Colonic mucosa (tissue), 4 donors: Measurements from ENCODE around the gene ZNF365. TPM values are rescaled to one million over a fixed set of nuclear protein-coding genes. Genes with fewer than 3 reads are reported as not detected.
"Not testable (repeated sequence)": the region's sequence is repeated elsewhere in the genome, so short reads cannot be mapped to it uniquely, and the experiment has no call there.

Experiments used
- DNase-seq: peaks from one replicate; pipeline ENCODE4 v3.0.0-alpha.2; 2020
- H3K27ac ChIP-seq: fragments of 200-600 bp; one replicate; pipeline ENCODE4 v1.8.0; 2021
- H3K27me3 ChIP-seq: fragments of 200-600 bp; one replicate; pipeline ENCODE4 v1.8.0; 2021
- H3K36me3 ChIP-seq: fragments of 200-600 bp; one replicate; pipeline ENCODE4 v1.8.0; 2021
- H3K4me1 ChIP-seq: fragments of 200-600 bp; one replicate; pipeline ENCODE4 v1.8.0; 2021; ENCODE audit warnings: mild to moderate bottlenecking
- H3K4me3 ChIP-seq: fragments of 200-600 bp; one replicate; pipeline ENCODE4 v1.8.0; 2021
- H3K9ac ChIP-seq, 2 donors: one replicate each; pipeline ENCODE4 v1.7.0; 2013; ENCODE audit warnings: control low read depth in 2 of 2, low read depth in 2 of 2, low read length in 2 of 2
- H3K9me3 ChIP-seq: fragments of 200-600 bp; one replicate; pipeline ENCODE4 v1.8.0; 2021
- intact Hi-C: fragments of 100-400 bp; cut with DNase I; formaldehyde crosslinking; loops from one replicate; pipeline ENCODE4 v1.14.1; 2022
- total RNA-seq, 2 donors: library from RNA; stranded (reverse); fragmentation: NEBNext Ultra II Directional in 1 of 2; extraction: Animal tissue kit (Norgen Biotek cat#: 25700) in 1 of 2; gene quantifications; one replicate each; pipeline ENCODE4 v1.2.1, GENCODE V29; 2021
- TF ChIP-seq, protein P1 (sequence below): fragments of 200-600 bp; IDR thresholded peaks from one replicate; pipeline ENCODE4 v1.8.0; 2022; ENCODE audit warnings: antibody characterized with exemption, mild to moderate bottlenecking
- donor health status: healthy.
- donor health status: DM: no; HTN: no; CAD: no.
- donor health status: DM: no; HTN: no; CAD: no.

The ZNF365 gene
- total RNA-seq, 2 donors from 2014 or later: 0.25 TPM; not detected in 1

DNA sequence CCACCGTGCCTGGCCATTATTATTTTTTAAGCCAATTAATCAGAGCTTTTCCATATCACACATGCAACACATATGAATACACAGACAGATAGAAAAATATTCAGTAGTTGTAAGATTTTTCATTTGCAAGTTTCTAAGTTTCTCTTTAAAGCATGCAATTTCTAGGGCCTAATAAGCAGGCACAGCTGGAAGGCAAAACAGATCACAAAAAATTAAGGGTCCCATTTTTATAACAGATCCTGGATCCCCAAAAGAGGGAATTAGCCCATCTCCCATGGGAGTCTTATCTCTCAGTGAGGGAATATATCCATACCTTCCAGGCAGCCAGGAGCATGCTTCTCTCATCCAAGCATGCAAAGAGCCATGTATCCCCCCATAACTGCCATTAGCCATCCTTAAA lies 31.2 kb upstream of the ZNF365 start:
- no peak overlapping the region for H3K4me3 ChIP-seq
- H3K27ac ChIP-seq: no peak overlapping the region
- no peaks in the 10 kb centered on the region for H3K9me3 ChIP-seq
- intact Hi-C loops: no loop called here
- no peak for DNase-seq
- no peaks in the 10 kb centered on the region for H3K4me1 ChIP-seq
- TF ChIP-seq, protein P1, sequence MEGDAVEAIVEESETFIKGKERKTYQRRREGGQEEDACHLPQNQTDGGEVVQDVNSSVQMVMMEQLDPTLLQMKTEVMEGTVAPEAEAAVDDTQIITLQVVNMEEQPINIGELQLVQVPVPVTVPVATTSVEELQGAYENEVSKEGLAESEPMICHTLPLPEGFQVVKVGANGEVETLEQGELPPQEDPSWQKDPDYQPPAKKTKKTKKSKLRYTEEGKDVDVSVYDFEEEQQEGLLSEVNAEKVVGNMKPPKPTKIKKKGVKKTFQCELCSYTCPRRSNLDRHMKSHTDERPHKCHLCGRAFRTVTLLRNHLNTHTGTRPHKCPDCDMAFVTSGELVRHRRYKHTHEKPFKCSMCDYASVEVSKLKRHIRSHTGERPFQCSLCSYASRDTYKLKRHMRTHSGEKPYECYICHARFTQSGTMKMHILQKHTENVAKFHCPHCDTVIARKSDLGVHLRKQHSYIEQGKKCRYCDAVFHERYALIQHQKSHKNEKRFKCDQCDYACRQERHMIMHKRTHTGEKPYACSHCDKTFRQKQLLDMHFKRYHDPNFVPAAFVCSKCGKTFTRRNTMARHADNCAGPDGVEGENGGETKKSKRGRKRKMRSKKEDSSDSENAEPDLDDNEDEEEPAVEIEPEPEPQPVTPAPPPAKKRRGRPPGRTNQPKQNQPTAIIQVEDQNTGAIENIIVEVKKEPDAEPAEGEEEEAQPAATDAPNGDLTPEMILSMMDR: no peak
- no peaks in the 10 kb centered on the region for H3K27me3 ChIP-seq
- no peak overlapping the region for H3K9ac ChIP-seq
- H3K36me3 ChIP-seq: no peaks in the 10 kb centered on the region

DNA sequence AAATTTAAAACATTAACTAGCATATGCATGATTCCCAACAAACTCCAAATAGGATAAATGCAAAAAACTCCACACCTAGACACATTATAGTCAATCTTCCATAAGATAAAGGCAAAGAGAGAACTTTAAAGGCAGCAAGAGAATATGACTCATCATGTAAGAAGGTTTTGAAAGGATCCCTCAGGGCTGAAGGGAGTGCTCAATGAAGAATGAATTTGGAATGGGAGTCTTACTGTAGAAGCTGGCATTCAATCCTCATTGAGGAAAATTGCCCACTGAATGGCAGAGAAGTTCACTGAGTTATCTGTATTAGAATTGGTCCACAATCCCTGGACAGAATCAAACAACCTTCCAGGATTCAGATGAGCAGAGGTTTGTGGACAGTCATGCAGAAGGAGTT lies 26.1 kb upstream of the ZNF365 start:
- Histone ChIP-seq H3K4me1 (no peaks in the 10 kb centered on the region), H3K9me3 (no peaks in the 10 kb centered on the region), H3K9ac (no peak overlapping the region), H3K27me3 (no peaks in the 10 kb centered on the region), H3K27ac (no peak overlapping the region), H3K36me3 (no peaks in the 10 kb centered on the region), H3K4me3 (no peak overlapping the region)
- DNase-seq: no peak
- intact Hi-C loops: no loop called here
- TF ChIP-seq, protein P1: no peak

DNA sequence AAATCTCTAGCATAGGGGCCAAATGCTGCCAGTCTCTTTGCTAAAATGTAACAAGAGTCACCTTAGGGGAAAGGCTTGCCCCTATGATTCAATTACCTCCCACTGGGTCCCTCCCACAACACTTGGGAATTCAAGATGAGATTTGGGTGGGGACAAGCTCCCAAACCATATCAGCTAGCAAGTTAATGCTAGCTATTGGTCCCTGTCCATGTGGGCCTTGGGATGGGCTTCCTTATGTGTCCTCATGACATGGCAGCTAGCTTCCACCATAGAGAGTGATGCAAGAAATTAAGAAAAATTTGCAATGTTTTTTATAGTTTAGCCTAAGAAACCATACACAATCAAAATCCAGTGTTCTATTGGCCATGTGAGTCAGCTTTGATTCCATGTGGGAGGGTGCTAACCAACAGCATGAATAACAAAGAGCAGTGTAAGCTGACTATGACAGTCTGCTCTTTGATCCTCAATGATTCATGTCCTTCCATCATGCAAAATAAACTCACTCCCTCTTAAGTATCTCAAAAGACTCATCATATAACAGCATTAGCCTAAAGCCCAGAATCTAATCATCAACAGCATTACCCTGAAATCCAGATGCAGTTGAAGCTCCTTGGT lies 21.7 kb upstream of the ZNF365 start:
- Histone ChIP-seq H3K9ac (no peak overlapping the region), H3K27me3 (no peaks in the 10 kb centered on the region), H3K9me3 (no peaks in the 10 kb centered on the region), H3K27ac (no peak overlapping the region), H3K4me1 (no peaks in the 10 kb centered on the region), H3K4me3 (no peak overlapping the region), H3K36me3 (no peaks in the 10 kb centered on the region)
- TF ChIP-seq, protein P1: no peak
- intact Hi-C loops: no loop called here
- DNase-seq: no peak

DNA sequence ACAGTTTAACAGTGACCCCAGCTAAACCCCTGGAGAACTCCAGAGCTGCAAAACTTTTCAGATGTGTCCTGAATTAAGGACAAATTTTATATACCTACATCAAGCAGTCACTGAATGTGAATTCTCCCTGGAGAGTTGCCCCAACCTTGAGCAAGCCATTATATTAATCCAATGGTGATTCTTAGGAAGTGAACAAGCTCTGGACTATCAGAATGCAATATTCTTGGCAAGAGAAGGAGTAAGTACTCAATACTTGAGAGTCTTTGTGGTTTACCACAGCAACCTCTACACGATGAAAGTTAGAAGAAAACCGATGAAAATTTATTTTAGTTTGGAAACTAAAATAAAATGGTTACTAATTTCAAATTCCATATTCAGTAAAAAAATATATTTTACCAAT lies 19.3 kb upstream of the ZNF365 start:
- intact Hi-C loops: no loop called here
- Histone ChIP-seq H3K9ac (no peak overlapping the region), H3K36me3 (no peaks in the 10 kb centered on the region), H3K4me1 (no peaks in the 10 kb centered on the region), H3K27ac (no peak overlapping the region), H3K27me3 (no peaks in the 10 kb centered on the region), H3K9me3 (no peaks in the 10 kb centered on the region), H3K4me3 (no peak overlapping the region)
- TF ChIP-seq, protein P1: no peak
- DNase-seq: no peak

DNA sequence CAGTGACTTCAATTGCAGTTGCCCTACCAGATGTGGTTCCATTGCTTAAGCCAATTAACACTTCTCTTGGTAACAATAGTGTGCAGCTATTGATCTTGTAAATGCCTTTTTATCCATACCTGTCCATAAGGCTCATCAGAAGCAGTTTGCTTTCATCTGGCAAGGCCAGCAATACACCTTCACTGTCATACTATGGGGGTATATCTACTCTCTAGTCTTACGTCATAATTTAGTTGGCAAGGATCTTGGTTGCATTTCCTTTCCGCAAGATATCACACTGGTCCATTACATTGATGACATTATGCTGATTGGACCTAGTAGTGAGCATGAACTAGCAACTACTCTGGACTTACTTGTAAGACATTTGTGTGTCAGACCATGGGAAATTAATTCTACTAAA lies 17.7 kb upstream of the ZNF365 start:
- H3K4me3 ChIP-seq: no peak overlapping the region
- H3K27ac ChIP-seq: no peak overlapping the region
- intact Hi-C loops: no loop called here
- H3K27me3 ChIP-seq: no peaks in the 10 kb centered on the region
- H3K4me1 ChIP-seq: no peaks in the 10 kb centered on the region
- H3K36me3 ChIP-seq: no peaks in the 10 kb centered on the region
- no peak for DNase-seq
- no peaks in the 10 kb centered on the region for H3K9me3 ChIP-seq
- H3K9ac ChIP-seq: no peak overlapping the region
- TF ChIP-seq, protein P1: no peak

DNA sequence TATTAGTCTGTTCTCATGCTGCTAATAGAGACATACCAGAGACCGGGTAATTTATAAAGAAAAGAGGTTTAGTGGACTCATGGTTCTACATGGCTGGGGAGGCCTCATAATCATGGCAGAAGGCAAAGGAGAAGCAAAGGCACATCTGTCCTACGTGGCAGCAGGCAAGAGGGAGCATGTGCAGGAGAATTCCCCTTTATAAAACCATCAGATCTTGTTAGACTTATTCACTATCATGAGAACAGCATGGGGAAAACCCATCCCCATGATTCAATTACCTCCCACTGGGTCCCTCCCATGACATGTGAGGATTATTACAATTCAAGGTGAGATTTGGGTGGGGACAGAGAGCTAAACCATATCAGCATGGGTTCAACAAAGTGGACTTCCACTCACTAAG lies 16.0 kb upstream of the ZNF365 start:
- intact Hi-C loops: not testable (repeated sequence)

More for the DNA sequence above, 16.0 kb upstream of the ZNF365 start:
- not testable (repeated sequence) for H3K36me3 ChIP-seq, H3K9ac ChIP-seq, H3K4me1 ChIP-seq, DNase-seq, H3K4me3 ChIP-seq, H3K9me3 ChIP-seq, H3K27ac ChIP-seq, H3K27me3 ChIP-seq
